Aorta (tissue), 5 donors: ENCODE results near the gene TRIM22. TPM values are rescaled to one million over a fixed set of nuclear protein-coding genes. Genes with fewer than 3 reads are reported as not detected.
"Not testable (repeated sequence)": the region's sequence is repeated elsewhere in the genome, so short reads cannot be mapped to it uniquely, and the experiment has no call there.

ENCODE experiments used
- ATAC-seq: fragments of 200-7000 bp; cut with Tn5 transposase; one replicate; pipeline ENCODE4 v1.9.1; 2022; ENCODE audit warnings: moderate library complexity; ENCODE audit not compliant: low FRiP score
- DNase-seq, 2 donors: peaks; one replicate each; pipeline ENCODE4 v3.0.0-alpha.2; 2020
- H3K27ac ChIP-seq, 2 donors: one replicate each; pipeline ENCODE4 v1.5.1; 2013; ENCODE audit warnings: low read length in 2 of 2, mild to moderate bottlenecking in 2 of 2, moderate library complexity in 2 of 2, control low read depth in 1 of 2, inconsistent platforms in 1 of 2, low read depth in 1 of 2
- H3K27me3 ChIP-seq, 2 donors: one replicate each; pipeline ENCODE4 v1.6.1; 2013; ENCODE audit warnings: control low read depth in 1 of 2, low read length in 1 of 2, mild to moderate bottlenecking in 1 of 2, moderate library complexity in 1 of 2; ENCODE audit not compliant: insufficient read depth in 2 of 2, control insufficient read depth in 1 of 2
- H3K36me3 ChIP-seq, 2 donors: one replicate each; pipeline ENCODE4 v1.6.1; 2013; ENCODE audit warnings: control low read depth in 1 of 2, low read length in 1 of 2, mild to moderate bottlenecking in 1 of 2; ENCODE audit not compliant: insufficient read depth in 2 of 2, control insufficient read depth in 1 of 2
- H3K4me1 ChIP-seq, 2 donors: one replicate each; pipeline ENCODE4 v1.6.1; 2013; ENCODE audit warnings: low read length in 2 of 2, control low read depth in 1 of 2, mild to moderate bottlenecking in 1 of 2, moderate library complexity in 1 of 2; ENCODE audit not compliant: insufficient read depth in 2 of 2, control insufficient read depth in 1 of 2
- H3K4me3 ChIP-seq, 2 donors: one replicate each; pipeline ENCODE4 v1.5.1; 2013; ENCODE audit warnings: low read length in 2 of 2, control low read depth in 1 of 2, mild to moderate bottlenecking in 1 of 2
- H3K9me3 ChIP-seq: one replicate; pipeline ENCODE4 v1.6.1; 2013; ENCODE audit warnings: mild to moderate bottlenecking, low read length; ENCODE audit not compliant: control insufficient read depth
- WGBS, 2 donors: extraction: QIAGEN DNeasy Blood & Tissue Kit; methylation state at CpG; one replicate each; pipeline ENCODE4 v1.1.7; 2013; 5-methylcytosine and 5-hydroxymethylcytosine counted together
- intact Hi-C, 2 donors: fragments of 100-400 bp; cut with DNase I; formaldehyde crosslinking; loops; one replicate each; pipeline versions ENCODE4 v1.14.2 to v1.15.0; 2022
- polyA plus RNA-seq, 2 donors: library from polyadenylated mRNA; stranded (reverse); fragments of 200-250 nt; gene quantifications; one replicate each; pipeline ENCODE4 v1.2.3, GENCODE V29; 2013
- total RNA-seq, 2 donors: library from RNA; stranded (reverse); fragmentation: NEBNext Ultra II Directional; extraction: Animal tissue kit (Norgen Biotek cat#: 25700); gene quantifications; one replicate each; pipeline ENCODE4 v1.2.1, GENCODE V29; 2021
- donor health status: healthy with polysubstance abuse.
- donor health status: Bipolar disorder and iron deficiency.
- donor health status: DM: no; HTN: no; CAD: no.
- donor health status: DM: no; HTN: no; CAD: no.
- donor health status: DM: yes; HTN: yes; CAD: no.

The TRIM22 gene
- total and polyA plus RNA-seq, 4 donors = 39.9 to 110 (median 90.2) TPM

GRCh38 chr11:5712507-5712906, 22.9 kb downstream of the TRIM22 start:
- Histone ChIP-seq H3K27me3 (no peaks in the 10 kb centered on the region), H3K36me3 (peaks cover 2% of the 10 kb centered on the region in 2 donors), H3K4me1 (no peaks in the 10 kb centered on the region), H3K9me3 (no peaks in the 10 kb centered on the region), H3K4me3 (no peak overlapping the region), H3K27ac (no peak overlapping the region)
- DNase-seq (no peak), ATAC-seq (no peak)
- 81 to 83% methylated on average over 1 of the region's 1 CpG for WGBS, 2 donors
- intact Hi-C loops = no loop called here

DNA sequence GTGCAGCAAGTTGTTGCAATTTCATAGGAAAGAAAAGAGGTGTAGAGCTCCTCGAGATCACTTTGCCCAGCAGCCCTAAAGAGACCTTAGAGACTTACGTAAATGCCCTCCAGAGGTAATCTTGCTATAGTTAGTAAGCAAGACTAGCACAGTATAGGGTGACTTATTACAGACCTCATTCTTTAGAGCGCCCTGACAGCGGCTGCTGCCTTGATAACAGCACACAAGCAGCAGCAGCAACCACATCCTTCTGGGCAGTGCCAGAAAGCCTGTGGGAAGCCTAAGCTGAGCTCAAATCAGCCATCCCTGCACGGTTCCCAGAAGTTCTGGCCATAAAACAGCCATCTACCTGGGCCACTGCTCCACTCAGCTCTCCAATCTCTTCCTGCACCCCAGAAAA, 24.1 kb downstream of the TRIM22 start:
- no peaks in the 10 kb centered on the region for H3K9me3 ChIP-seq
- ATAC-seq = no peak
- H3K27ac ChIP-seq = no peak overlapping the region
- DNase-seq = no peak
- WGBS, 2 donors = 46 to 52% methylated on average over 5 of the region's 5 CpGs
- intact Hi-C loops = no loop called here
- no peaks in the 10 kb centered on the region for H3K27me3 ChIP-seq
- H3K36me3 ChIP-seq = no peaks in the 10 kb centered on the region
- H3K4me3 ChIP-seq = no peak overlapping the region
- no peaks in the 10 kb centered on the region for H3K4me1 ChIP-seq

GRCh38 chr11:5716518-5716917, 26.9 kb downstream of the TRIM22 start:
- ATAC-seq, H3K36me3 ChIP-seq, H3K4me1 ChIP-seq, H3K4me3 ChIP-seq, intact Hi-C loops, H3K27me3 ChIP-seq, H3K9me3 ChIP-seq, H3K27ac ChIP-seq, DNase-seq: not testable (repeated sequence)
- 100% methylated on average over 1 of the region's 1 CpG for WGBS, 2 donors

DNA sequence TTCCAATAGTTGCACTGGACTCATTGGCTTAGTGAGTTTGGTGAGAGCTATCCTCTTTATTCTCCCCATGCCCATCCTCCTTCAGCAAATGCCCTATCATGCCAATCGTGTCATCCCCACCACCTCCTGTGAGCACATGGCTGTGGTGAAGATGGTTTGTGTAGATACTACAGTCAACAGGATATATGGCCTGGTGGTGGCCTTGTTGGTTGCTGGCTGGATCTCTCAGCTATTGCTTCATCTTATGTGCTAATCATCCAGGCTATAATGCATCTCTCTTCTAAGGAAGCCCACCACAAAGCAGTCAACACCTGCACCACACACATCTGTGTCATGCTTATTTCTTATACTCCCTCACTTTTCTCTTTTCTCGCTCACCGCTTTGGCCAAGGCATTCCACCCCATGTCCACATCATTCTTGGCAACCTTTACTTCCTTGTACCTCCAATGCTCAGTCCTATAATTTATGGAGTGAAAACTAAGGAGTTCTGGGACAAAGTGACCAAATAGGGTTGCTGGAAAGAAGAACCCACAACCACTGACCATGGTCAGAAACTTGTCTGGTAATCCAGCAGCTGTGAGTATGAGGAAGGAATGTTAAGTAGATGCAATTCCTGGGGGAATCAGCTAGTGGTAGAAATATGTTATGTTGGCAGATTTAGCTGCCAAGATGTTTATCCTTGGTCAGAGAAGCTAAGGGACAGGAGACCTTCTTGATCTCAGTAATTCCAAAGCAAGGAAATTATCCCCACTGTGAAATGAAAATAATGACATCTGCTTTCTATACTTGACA, 30.3 kb downstream of the TRIM22 start:
- DNase-seq = no peak
- intact Hi-C loops = no loop called here
- no peak for ATAC-seq
- WGBS, 2 donors = 90 to 97% methylated on average over 3 of the region's 3 CpGs
- Histone ChIP-seq H3K4me1 (no peaks in the 10 kb centered on the region), H3K27me3 (no peaks in the 10 kb centered on the region), H3K36me3 (no peaks in the 10 kb centered on the region), H3K4me3 (no peak overlapping the region), H3K27ac (no peak overlapping the region), H3K9me3 (peaks cover 4% of the 10 kb centered on the region)

DNA sequence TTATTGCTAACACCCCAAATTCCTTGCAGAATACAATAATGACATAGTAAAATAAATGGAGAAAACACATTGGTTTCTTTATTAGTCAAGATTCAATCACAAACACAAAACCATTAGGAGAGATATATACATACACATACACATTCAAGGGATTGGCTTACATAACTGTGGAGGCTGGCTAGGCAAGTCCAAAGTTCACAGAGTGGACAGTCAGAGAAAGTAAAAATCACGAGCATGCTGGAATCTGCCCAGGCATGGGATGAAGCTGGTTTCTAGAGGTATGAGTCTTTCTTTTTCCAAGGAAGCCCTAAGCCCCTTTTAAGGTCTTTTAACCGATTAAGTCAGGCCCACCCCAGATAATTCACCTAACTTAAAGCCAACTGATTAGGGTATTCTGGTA, 33.0 kb downstream of the TRIM22 start:
- no peaks in the 10 kb centered on the region for H3K27me3 ChIP-seq
- no peaks in the 10 kb centered on the region for H3K4me1 ChIP-seq
- ATAC-seq (no peak), DNase-seq (no peak)
- H3K4me3 ChIP-seq = no peak overlapping the region
- H3K36me3 ChIP-seq = no peaks in the 10 kb centered on the region
- no peak overlapping the region for H3K27ac ChIP-seq
- peaks cover 4% of the 10 kb centered on the region for H3K9me3 ChIP-seq
- 64 to 71% methylated on average over 2 of the region's 2 CpGs for WGBS, 2 donors
- intact Hi-C loops = no loop called here

DNA sequence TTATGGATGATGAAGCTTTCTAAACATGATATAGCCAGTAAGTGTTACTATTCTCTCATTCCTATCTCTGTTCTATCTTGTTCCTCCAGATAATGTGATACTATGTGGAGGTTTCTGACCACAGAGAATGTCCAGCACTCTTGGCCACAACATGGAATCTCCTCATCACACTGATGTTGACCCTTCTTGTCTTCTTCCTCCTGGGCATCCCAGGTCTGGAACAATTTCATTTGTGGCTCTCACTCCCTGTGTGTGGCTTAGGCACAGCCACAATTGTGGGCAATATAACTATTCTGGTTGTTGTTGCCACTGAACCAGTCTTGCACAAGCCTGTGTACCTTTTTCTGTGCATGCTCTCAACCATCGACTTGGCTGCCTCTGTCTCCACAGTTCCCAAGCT, 36.8 kb downstream of the TRIM22 start:
- ATAC-seq (no peak), DNase-seq (no peak)
- 90 to 100% methylated on average over 1 of the region's 1 CpG for WGBS, 2 donors
- intact Hi-C loops = no loop called here
- no peaks in the 10 kb centered on the region for H3K36me3 ChIP-seq
- H3K4me1 ChIP-seq = no peaks in the 10 kb centered on the region
- no peak overlapping the region for H3K4me3 ChIP-seq
- H3K27ac ChIP-seq = no peak overlapping the region
- no peaks in the 10 kb centered on the region for H3K27me3 ChIP-seq
- no peaks in the 10 kb centered on the region for H3K9me3 ChIP-seq

DNA sequence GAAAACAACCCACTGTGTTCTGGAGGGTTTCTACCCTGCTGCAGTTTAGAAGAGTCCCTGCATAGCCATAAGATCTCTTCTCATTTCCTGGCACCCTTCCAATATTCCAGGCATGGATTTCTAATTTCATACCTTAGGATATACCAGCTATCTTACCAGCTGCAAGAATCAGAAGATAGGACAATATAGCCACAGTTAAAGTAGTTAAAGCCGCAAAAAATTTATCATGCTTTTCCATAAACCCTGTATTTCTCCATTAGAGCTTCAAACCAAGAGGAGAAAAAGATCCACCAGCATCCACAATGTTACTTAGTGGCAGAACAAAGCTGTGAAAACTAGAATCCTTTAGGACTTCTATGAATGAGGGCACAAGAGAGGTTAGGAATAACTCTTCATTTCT, 38.1 kb downstream of the TRIM22 start:
- Histone ChIP-seq H3K4me1 (no peaks in the 10 kb centered on the region), H3K27ac (no peak overlapping the region), H3K36me3 (no peaks in the 10 kb centered on the region), H3K27me3 (no peaks in the 10 kb centered on the region), H3K4me3 (no peak overlapping the region), H3K9me3 (no peaks in the 10 kb centered on the region)
- WGBS, 2 donors = 94 to 100% methylated on average over 1 of the region's 1 CpG
- no peak for ATAC-seq
- DNase-seq = no peak
- intact Hi-C loops = no loop called here

DNA sequence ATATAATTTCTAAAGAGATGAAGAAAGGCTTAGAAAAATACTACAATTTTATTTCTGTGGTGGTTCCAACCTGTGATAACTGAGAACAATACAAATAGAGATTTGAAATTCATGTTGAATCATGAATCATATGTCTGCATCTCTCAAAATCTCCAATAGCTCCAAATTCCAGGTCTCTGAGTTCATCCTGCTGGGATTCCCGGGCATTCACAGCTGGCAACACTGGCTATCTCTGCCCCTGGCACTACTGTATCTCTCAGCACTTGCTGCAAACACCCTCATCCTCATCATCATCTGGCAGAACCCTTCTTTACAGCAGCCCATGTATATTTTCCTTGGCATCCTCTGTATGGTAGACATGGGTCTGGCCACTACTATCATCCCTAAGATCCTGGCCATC, 46.8 kb downstream of the TRIM22 start, which contains the start of gene OR56B1:
Gene OR56B1, plus strand, starts transcription at position 53 of the 400 bp plus-strand sequence. Its CDS starts 69 bp downstream, at position 122.
- no peaks in the 10 kb centered on the region for H3K27me3 ChIP-seq
- DNase-seq (no peak), ATAC-seq (no peak)
- H3K4me1 ChIP-seq = no peaks in the 10 kb centered on the region
- H3K9me3 ChIP-seq = peaks cover 3% of the 10 kb centered on the region
- no peaks in the 10 kb centered on the region for H3K36me3 ChIP-seq
- H3K4me3 ChIP-seq = no peak within 1 kb of the TSS
- intact Hi-C loops = no loop called here
- WGBS, 2 donors = 43 to 53% methylated on average over 1 of the region's 1 CpG
- no peak within 1 kb of the TSS for H3K27ac ChIP-seq

DNA sequence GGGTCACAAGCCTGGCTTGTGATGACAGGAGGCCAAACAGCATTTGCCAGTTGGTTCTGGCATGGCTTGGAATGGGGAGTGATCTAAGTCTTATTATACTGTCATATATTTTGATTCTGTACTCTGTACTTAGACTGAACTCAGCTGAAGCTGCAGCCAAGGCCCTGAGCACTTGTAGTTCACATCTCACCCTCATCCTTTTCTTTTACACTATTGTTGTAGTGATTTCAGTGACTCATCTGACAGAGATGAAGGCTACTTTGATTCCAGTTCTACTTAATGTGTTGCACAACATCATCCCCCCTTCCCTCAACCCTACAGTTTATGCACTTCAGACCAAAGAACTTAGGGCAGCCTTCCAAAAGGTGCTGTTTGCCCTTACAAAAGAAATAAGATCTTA, 47.5 kb downstream of the TRIM22 start:
- DNase-seq = no peak
- H3K27ac ChIP-seq = no peak overlapping the region
- H3K9me3 ChIP-seq = peaks cover 6% of the 10 kb centered on the region
- H3K36me3 ChIP-seq = no peaks in the 10 kb centered on the region
- ATAC-seq = no peak
- no peak overlapping the region for H3K4me3 ChIP-seq
- intact Hi-C loops = no loop called here
- H3K4me1 ChIP-seq = no peaks in the 10 kb centered on the region
- H3K27me3 ChIP-seq = no peaks in the 10 kb centered on the region
